Panc1 (cell line): Measurements from ENCODE around the gene OR11A1. TPM values are rescaled to one million over a fixed set of nuclear protein-coding genes. Genes with fewer than 3 reads are reported as not detected.

Experiments
- ATAC-seq: fragments of 200-7000 bp; cut with Tn5 transposase; 2 replicates; pipeline ENCODE4 v1.9.1; 2020; ENCODE audit warnings: mild to moderate bottlenecking, moderate library complexity
- BruUV-seq: library from RNA; stranded (reverse); fragments of 400-500 nt; replicated peaks from 2 replicates; lab custom pipeline; 2021; lab: Mats Ljungman, UMichigan
- CTCF ChIA-PET: fragments of 300-600 bp; sonication (Branson Sonifier 250); formaldehyde crosslinking; loops from one replicate; lab custom pipeline; 2022; ENCODE audit warnings: antibody characterized with exemption; lab: Charles Lee
- POLR2A ChIA-PET: fragments of 300-600 bp; sonication (Branson Sonifier 250); formaldehyde crosslinking; loops from one replicate; lab custom pipeline; 2022; ENCODE audit warnings: antibody characterized with exemption; lab: Charles Lee
- DNase-seq: peaks from one replicate; pipeline ENCODE4 v3.0.0-alpha.2; 2010; ENCODE audit warnings: low read depth, low spot score
- H3K27ac ChIP-seq: 2 replicates; pipeline ENCODE4 v1.5.1; 2011; ENCODE audit warnings: mild to moderate bottlenecking, low read length, inconsistent platforms
- H3K27me3 ChIP-seq: fragments of 200-500 bp; sonication (Bioruptor generic); 2 replicates; pipeline ENCODE4 v1.6.0; 2014; ENCODE audit warnings: low read length, inconsistent platforms; ENCODE audit not compliant: control insufficient read depth, insufficient read depth
- H3K36me3 ChIP-seq: fragments of 200-500 bp; sonication (Bioruptor generic); 2 replicates; pipeline ENCODE4 v1.5.1; 2014; ENCODE audit warnings: inconsistent platforms, mild to moderate bottlenecking, low read length, moderate library complexity; ENCODE audit not compliant: control insufficient read depth, insufficient read depth
- H3K4me1 ChIP-seq: 2 replicates; pipeline ENCODE4 v1.5.1; 2011; ENCODE audit warnings: inconsistent platforms, mild to moderate bottlenecking, low read length, moderate library complexity; ENCODE audit not compliant: control insufficient read depth, insufficient read depth
- H3K4me3 ChIP-seq, 2 experiments: 2 replicates each; pipeline ENCODE4 v1.5.1; 2011 to 2012; ENCODE audit warnings: low read depth in 2 of 2, low read length in 2 of 2, mild to moderate bottlenecking in 2 of 2, inconsistent platforms in 1 of 2, moderate library complexity in 1 of 2
- H3K9me3 ChIP-seq: fragments of 200-500 bp; sonication (Bioruptor generic); 2 replicates; pipeline ENCODE4 v1.5.1; 2014; ENCODE audit warnings: low read depth, mild to moderate bottlenecking, inconsistent platforms, low read length, moderate library complexity; ENCODE audit not compliant: control insufficient read depth, insufficient read depth
- CTCF ChIP-seq: fragments of 450-650 bp; IDR thresholded peaks from 2 replicates; pipeline ENCODE4 v1.5.1; 2017; ENCODE audit warnings: mild to moderate bottlenecking
- POLR2AphosphoS5 ChIP-seq: IDR thresholded peaks from 2 replicates; pipeline ENCODE4 v1.6.1; 2012; ENCODE audit warnings: mild to moderate bottlenecking, low read depth, low read length, moderate library complexity
- SIN3A ChIP-seq: IDR thresholded peaks from 2 replicates; pipeline ENCODE4 v1.6.1; 2012; ENCODE audit warnings: low read depth, mild to moderate bottlenecking, low read length, moderate library complexity, borderline replicate concordance; ENCODE audit not compliant: insufficient read depth
- TCF7L2 ChIP-seq: IDR thresholded peaks from 2 replicates; pipeline ENCODE4 v1.6.1; 2011; ENCODE audit warnings: mild to moderate bottlenecking, low read depth, low read length, inconsistent platforms
- in situ Hi-C: cut with HindIII; loops from 2 replicates; pipeline ENCODE4 v1.10.0; 2016; ENCODE audit warnings: low sequenced_read_pairs, low pct_unique_long_range_greater_than_20kb
- intact Hi-C: fragments of 100-400 bp; cut with micrococcal nuclease; formaldehyde crosslinking; loops from one replicate; pipeline ENCODE4 v1.10.0; 2022; ENCODE audit not compliant: unreplicated experiment
- total RNA-seq: library from RNA; stranded (reverse); gene quantifications from one replicate; pipeline ENCODE4 v1.2.1, GENCODE V29; 2021; ENCODE audit not compliant: unreplicated experiment
- TF ChIP-seq, protein P1 (sequence below), 2 experiments: IDR thresholded peaks; 2 replicates each; pipeline ENCODE4 v1.6.1; 2011 to 2012; ENCODE audit warnings: low read depth in 2 of 2, control low read depth in 1 of 2, low read length in 1 of 2, mild to moderate bottlenecking in 1 of 2, moderate library complexity in 1 of 2; ENCODE audit not compliant: insufficient read depth in 1 of 2

OR11A1 gene
- total RNA-seq, 1 experiment from 2014 or later, result not detected

GRCh38 chr6:29426654-29427053, 30.2 kb downstream of the OR11A1 start:
- intact Hi-C loops (no loop called here), in situ Hi-C loops (no loop called here)
- TF ChIP-seq SIN3A (no peak), POLR2AphosphoS5 (no peak), TCF7L2 (no peak), CTCF (no peak)
- TF ChIP-seq, protein P1, sequence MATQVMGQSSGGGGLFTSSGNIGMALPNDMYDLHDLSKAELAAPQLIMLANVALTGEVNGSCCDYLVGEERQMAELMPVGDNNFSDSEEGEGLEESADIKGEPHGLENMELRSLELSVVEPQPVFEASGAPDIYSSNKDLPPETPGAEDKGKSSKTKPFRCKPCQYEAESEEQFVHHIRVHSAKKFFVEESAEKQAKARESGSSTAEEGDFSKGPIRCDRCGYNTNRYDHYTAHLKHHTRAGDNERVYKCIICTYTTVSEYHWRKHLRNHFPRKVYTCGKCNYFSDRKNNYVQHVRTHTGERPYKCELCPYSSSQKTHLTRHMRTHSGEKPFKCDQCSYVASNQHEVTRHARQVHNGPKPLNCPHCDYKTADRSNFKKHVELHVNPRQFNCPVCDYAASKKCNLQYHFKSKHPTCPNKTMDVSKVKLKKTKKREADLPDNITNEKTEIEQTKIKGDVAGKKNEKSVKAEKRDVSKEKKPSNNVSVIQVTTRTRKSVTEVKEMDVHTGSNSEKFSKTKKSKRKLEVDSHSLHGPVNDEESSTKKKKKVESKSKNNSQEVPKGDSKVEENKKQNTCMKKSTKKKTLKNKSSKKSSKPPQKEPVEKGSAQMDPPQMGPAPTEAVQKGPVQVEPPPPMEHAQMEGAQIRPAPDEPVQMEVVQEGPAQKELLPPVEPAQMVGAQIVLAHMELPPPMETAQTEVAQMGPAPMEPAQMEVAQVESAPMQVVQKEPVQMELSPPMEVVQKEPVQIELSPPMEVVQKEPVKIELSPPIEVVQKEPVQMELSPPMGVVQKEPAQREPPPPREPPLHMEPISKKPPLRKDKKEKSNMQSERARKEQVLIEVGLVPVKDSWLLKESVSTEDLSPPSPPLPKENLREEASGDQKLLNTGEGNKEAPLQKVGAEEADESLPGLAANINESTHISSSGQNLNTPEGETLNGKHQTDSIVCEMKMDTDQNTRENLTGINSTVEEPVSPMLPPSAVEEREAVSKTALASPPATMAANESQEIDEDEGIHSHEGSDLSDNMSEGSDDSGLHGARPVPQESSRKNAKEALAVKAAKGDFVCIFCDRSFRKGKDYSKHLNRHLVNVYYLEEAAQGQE (IDR thresholded peaks at IDR 0.05; ENCODE audit: insufficient read depth in 1 of 2, low read depth in 2 of 2, low read length in 1 of 2), result no peak
- no peaks in the 10 kb centered on the region for H3K36me3 ChIP-seq
- no peak for ATAC-seq
- no peaks in the 10 kb centered on the region for H3K4me1 ChIP-seq
- H3K4me3 ChIP-seq, result no peak overlapping the region
- no peaks in the 10 kb centered on the region for H3K9me3 ChIP-seq
- ChIA-PET CTCF (no interaction called here), POLR2A (no interaction called here)
- no TSS peak for BruUV-seq
- peaks cover 3% of the 10 kb centered on the region for H3K27me3 ChIP-seq
- H3K27ac ChIP-seq, result no peak overlapping the region
- no peak for DNase-seq

DNA sequence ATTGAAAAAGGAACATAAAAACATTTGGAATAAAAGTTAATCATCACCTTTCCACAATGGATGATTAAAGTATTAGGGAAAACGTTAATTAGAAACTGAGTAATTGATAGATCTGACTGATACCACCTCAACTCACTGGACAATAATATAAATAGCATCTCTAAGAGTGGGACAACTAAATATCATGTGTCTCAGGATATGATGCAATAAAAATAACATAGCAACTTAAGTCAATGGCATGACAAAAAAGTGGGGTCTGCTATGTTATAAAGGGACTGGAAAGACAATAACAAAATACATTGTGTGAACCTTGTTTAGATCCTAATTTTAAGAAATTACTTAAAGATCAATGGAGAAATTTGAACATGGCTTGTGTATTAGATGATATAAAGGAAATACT, 31.8 kb downstream of the OR11A1 start:
- POLR2A ChIA-PET, result no interaction called here
- no peak overlapping the region for H3K27ac ChIP-seq
- H3K4me1 ChIP-seq, result no peaks in the 10 kb centered on the region
- no TSS peak for BruUV-seq
- no peaks in the 10 kb centered on the region; the same call in 1 of the 2 replicates for H3K27me3 ChIP-seq
- no peaks in the 10 kb centered on the region for H3K36me3 ChIP-seq
- ATAC-seq (no peak), DNase-seq (no peak)
- TF ChIP-seq SIN3A (no peak), POLR2AphosphoS5 (no peak), CTCF (no peak), TCF7L2 (no peak)
- TF ChIP-seq, protein P1 (IDR thresholded peaks at IDR 0.05; ENCODE audit: insufficient read depth in 1 of 2, low read depth in 2 of 2, low read length in 1 of 2), result no peak
- in situ Hi-C loops, result no loop called here
- no peaks in the 10 kb centered on the region for H3K9me3 ChIP-seq
- CTCF ChIA-PET, result no interaction called here
- H3K4me3 ChIP-seq, result no peak overlapping the region
- intact Hi-C loops, result no loop called here
